Hepatocyte (in vitro differentiated cells): Measurements from ENCODE around the gene PLEKHG7.

ENCODE experiments used
- EZH2 ChIP-seq: fragments of 200-600 bp; sonication (generic); IDR thresholded peaks from 2 replicates; pipeline ENCODE4 v1.6.1; 2016; ENCODE audit warnings: antibody characterized with exemption, mild to moderate bottlenecking, borderline replicate concordance
- EZH2phosphoT487 ChIP-seq: fragments of 200-600 bp; sonication (generic); IDR thresholded peaks from one replicate; pipeline ENCODE4 v1.6.1; 2018; ENCODE audit warnings: antibody characterized with exemption, mild to moderate bottlenecking, low read depth, moderate library complexity; ENCODE audit not compliant: unreplicated experiment, severe bottlenecking
- TF ChIP-seq, protein P1 (sequence below): fragments of 200-600 bp; sonication (generic); IDR thresholded peaks from 2 replicates; pipeline ENCODE4 v1.5.1; 2016; ENCODE audit warnings: antibody characterized with exemption, mild to moderate bottlenecking; ENCODE audit not compliant: poor library complexity

DNA sequence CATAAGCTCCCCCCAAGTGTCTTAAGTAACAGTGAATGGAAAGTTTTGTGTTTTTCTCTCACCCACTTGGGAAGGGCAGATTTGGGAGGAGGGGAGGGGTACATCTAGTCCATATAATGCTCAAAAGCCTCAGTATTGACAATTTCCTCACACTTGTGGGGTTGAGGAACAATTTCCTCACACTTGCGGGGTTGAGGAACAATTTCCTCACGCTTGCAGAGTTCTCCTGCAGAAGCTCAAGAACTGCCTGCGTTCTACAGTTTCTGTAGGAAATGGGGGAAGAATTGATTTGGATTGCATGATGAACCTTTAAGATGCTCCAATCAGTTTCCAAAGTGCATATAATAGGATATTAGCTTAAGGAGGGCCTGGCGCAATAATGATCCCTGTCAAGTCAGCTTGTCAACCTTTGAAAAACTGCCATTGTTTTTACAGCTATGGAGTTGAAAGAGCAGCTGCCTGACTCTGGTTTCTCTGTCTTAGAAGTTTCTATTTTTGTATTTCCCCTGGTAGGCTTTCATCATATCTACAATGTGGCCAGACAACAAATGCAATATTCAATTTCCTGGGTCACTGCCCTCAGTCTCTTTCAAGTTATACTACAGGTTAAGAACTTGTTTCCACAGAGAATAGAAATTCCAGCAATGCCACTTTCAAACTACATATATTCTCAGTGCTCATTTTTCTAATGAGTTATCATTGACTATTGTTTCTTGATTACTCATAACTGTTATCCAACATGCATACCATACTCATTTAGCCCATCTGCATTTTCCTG is 66.5 kb downstream of the PLEKHG7 start:
- TF ChIP-seq, protein P1, sequence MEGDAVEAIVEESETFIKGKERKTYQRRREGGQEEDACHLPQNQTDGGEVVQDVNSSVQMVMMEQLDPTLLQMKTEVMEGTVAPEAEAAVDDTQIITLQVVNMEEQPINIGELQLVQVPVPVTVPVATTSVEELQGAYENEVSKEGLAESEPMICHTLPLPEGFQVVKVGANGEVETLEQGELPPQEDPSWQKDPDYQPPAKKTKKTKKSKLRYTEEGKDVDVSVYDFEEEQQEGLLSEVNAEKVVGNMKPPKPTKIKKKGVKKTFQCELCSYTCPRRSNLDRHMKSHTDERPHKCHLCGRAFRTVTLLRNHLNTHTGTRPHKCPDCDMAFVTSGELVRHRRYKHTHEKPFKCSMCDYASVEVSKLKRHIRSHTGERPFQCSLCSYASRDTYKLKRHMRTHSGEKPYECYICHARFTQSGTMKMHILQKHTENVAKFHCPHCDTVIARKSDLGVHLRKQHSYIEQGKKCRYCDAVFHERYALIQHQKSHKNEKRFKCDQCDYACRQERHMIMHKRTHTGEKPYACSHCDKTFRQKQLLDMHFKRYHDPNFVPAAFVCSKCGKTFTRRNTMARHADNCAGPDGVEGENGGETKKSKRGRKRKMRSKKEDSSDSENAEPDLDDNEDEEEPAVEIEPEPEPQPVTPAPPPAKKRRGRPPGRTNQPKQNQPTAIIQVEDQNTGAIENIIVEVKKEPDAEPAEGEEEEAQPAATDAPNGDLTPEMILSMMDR, result no peak
- TF ChIP-seq EZH2phosphoT487, result no peak
- TF ChIP-seq EZH2, result no peak
